Astrocyte (in vitro differentiated cells and primary cell): ENCODE results near the gene CPA1. TPM values are rescaled to one million over a fixed set of nuclear protein-coding genes. Genes with fewer than 3 reads are reported as not detected.
A peak's percentile ranks its signal among the peaks of the same experiment; 100 is the strongest.

Source experiments
- DNase-seq: peaks from one replicate; pipeline ENCODE4 v3.0.0-alpha.2; 2010; ENCODE audit warnings: low read depth
- FAIRE-seq: peaks from 2 replicates; lab custom pipeline; 2011; peaks lifted over from hg19 to GRCh38; lab: Jason Lieb, UNC
- H2AFZ ChIP-seq: 2 replicates; pipeline ENCODE4 v1.6.0; 2012; ENCODE audit warnings: low read depth, low read length, inconsistent platforms
- H3K27ac ChIP-seq: 2 replicates; pipeline ENCODE4 v1.5.1; 2011; ENCODE audit warnings: low read depth, low read length, inconsistent platforms
- H3K27me3 ChIP-seq: 2 replicates; pipeline ENCODE4 v1.6.0; 2011; ENCODE audit warnings: low read length, inconsistent platforms; ENCODE audit not compliant: insufficient read depth
- H3K36me3 ChIP-seq: 2 replicates; pipeline ENCODE4 v1.5.1; 2011; ENCODE audit warnings: low read length, inconsistent platforms; ENCODE audit not compliant: insufficient read depth
- H3K4me1 ChIP-seq: 2 replicates; pipeline ENCODE4 v1.5.1; 2011; ENCODE audit warnings: low read length, inconsistent platforms; ENCODE audit not compliant: insufficient read depth
- H3K4me2 ChIP-seq: 2 replicates; pipeline ENCODE4 v1.6.0; 2012; ENCODE audit warnings: low read length, inconsistent platforms
- H3K4me3 ChIP-seq: 2 replicates; pipeline ENCODE4 v1.5.1; 2011; ENCODE audit warnings: low read depth, mild to moderate bottlenecking, low read length, inconsistent platforms; ENCODE audit not compliant: insufficient read depth
- H3K79me2 ChIP-seq: 2 replicates; pipeline ENCODE4 v1.6.0; 2012; ENCODE audit warnings: mild to moderate bottlenecking, low read length, inconsistent platforms; ENCODE audit not compliant: insufficient read depth
- H3K9ac ChIP-seq: 2 replicates; pipeline ENCODE4 v1.6.0; 2012; ENCODE audit warnings: mild to moderate bottlenecking, low read length, inconsistent platforms
- H3K9me3 ChIP-seq: 2 replicates; pipeline ENCODE4 v1.5.1; 2012; ENCODE audit warnings: low read depth, mild to moderate bottlenecking, low read length, inconsistent platforms; ENCODE audit not compliant: insufficient read depth
- H4K20me1 ChIP-seq: 2 replicates; pipeline ENCODE4 v1.6.0; 2012; ENCODE audit warnings: low read length, inconsistent platforms; ENCODE audit not compliant: insufficient read depth
- H3K27ac Mint-ChIP-seq: one replicate; pipeline ENCODE4 v1.8.0; 2021; ENCODE audit warnings: mild to moderate bottlenecking, mixed read lengths; ENCODE audit not compliant: unreplicated experiment
- H3K27me3 Mint-ChIP-seq: one replicate; pipeline ENCODE4 v1.8.0; 2021; ENCODE audit warnings: low read depth, mixed read lengths; ENCODE audit not compliant: unreplicated experiment
- H3K36me3 Mint-ChIP-seq: one replicate; pipeline ENCODE4 v1.8.0; 2021; ENCODE audit warnings: low read depth, mixed read lengths; ENCODE audit not compliant: unreplicated experiment
- H3K4me1 Mint-ChIP-seq: one replicate; pipeline ENCODE4 v1.8.0; 2021; ENCODE audit warnings: low read depth, mixed read lengths; ENCODE audit not compliant: unreplicated experiment
- H3K4me3 Mint-ChIP-seq: one replicate; pipeline ENCODE4 v1.8.0; 2021; ENCODE audit warnings: mild to moderate bottlenecking, moderate library complexity, mixed read lengths; ENCODE audit not compliant: unreplicated experiment
- H3K9me3 Mint-ChIP-seq: one replicate; pipeline ENCODE4 v1.8.0; 2021; ENCODE audit warnings: mild to moderate bottlenecking, mixed read lengths; ENCODE audit not compliant: unreplicated experiment
- CTCF ChIP-seq: IDR thresholded peaks from 2 replicates; pipeline ENCODE4 v1.5.1; 2011; ENCODE audit warnings: low read depth, mild to moderate bottlenecking, inconsistent platforms, low read length, moderate library complexity; ENCODE audit not compliant: insufficient read depth
- EZH2 ChIP-seq: IDR thresholded peaks from 2 replicates; pipeline ENCODE4 v1.6.1; 2012; ENCODE audit warnings: mild to moderate bottlenecking, low read length, inconsistent platforms; ENCODE audit not compliant: insufficient read depth
- total RNA-seq: library from RNA; stranded (reverse); gene quantifications from 2 replicates; pipeline ENCODE4 v1.2.1, GENCODE V29; 2021

The CPA1 gene
- total RNA-seq, 1 donor from 2014 or later = not detected

DNA sequence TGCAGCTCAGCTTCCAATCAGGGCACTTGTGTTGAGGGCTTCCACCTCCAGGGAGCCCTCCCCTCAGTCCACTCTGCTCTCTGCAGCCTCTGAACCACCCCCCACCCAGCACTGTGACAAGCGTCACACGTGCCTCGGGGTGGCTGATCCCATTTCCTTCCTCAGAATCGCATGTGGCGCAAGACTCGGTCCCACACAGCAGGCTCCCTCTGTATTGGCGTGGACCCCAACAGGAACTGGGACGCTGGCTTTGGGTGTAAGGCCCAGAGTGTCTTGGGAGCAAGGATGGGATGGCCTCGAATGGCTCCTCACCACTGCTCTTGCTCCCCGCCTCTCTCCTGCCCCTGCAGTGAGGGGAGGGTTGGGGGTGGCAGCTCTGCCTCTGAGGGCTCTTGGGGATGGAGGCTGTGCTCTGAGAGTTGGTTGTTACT lies 4.1 kb downstream of the CPA1 start:
- Mint-ChIP-seq H3K4me1 (peaks cover 10% of the 10 kb centered on the region), H3K27ac (no peak overlapping the region), H3K27me3 (peaks cover 3% of the 10 kb centered on the region), H3K4me3 (no peak overlapping the region), H3K9me3 (peaks cover 3% of the 10 kb centered on the region), H3K36me3 (no peaks in the 10 kb centered on the region)
- Histone ChIP-seq H2AFZ (no peak overlapping the region), H3K4me2 (no peak overlapping the region), H3K9me3 (no peaks in the 10 kb centered on the region), H4K20me1 (no peaks in the 10 kb centered on the region), H3K27me3 (no peaks in the 10 kb centered on the region), H3K9ac (no peak overlapping the region), H3K36me3 (no peaks in the 10 kb centered on the region), H3K4me3 (no peak overlapping the region), H3K27ac (no peak overlapping the region), H3K79me2 (no peaks in the 10 kb centered on the region), H3K4me1 (peaks cover 17% of the 10 kb centered on the region)
- TF ChIP-seq EZH2 (no peak), CTCF (no peak)
- no peak for DNase-seq
- no peak for FAIRE-seq

- Histone ChIP-seq H3K4me2 (no peak overlapping the region), H3K4me1 (peaks cover 17% of the 10 kb centered on the region), H2AFZ (no peak overlapping the region), H3K4me3 (no peak overlapping the region), H3K27me3 (no peaks in the 10 kb centered on the region), H4K20me1 (no peaks in the 10 kb centered on the region), H3K36me3 (no peaks in the 10 kb centered on the region), H3K27ac (no peak overlapping the region), H3K79me2 (no peaks in the 10 kb centered on the region), H3K9ac (no peak overlapping the region), H3K9me3 (no peaks in the 10 kb centered on the region)
- H3K27me3 Mint-ChIP-seq = peaks cover 3% of the 10 kb centered on the region
- TF ChIP-seq CTCF (no peak), EZH2 (no peak)
- no peaks in the 10 kb centered on the region for H3K36me3 Mint-ChIP-seq
- peaks cover 3% of the 10 kb centered on the region for H3K9me3 Mint-ChIP-seq
- peaks cover 10% of the 10 kb centered on the region for H3K4me1 Mint-ChIP-seq
- no peak overlapping the region for H3K4me3 Mint-ChIP-seq
- FAIRE-seq (no peak), DNase-seq (no peak)
- no peak overlapping the region for H3K27ac Mint-ChIP-seq
Measured at GRCh38 chr7:130384841-130385599, 4.7 kb downstream of the CPA1 start.

DNA sequence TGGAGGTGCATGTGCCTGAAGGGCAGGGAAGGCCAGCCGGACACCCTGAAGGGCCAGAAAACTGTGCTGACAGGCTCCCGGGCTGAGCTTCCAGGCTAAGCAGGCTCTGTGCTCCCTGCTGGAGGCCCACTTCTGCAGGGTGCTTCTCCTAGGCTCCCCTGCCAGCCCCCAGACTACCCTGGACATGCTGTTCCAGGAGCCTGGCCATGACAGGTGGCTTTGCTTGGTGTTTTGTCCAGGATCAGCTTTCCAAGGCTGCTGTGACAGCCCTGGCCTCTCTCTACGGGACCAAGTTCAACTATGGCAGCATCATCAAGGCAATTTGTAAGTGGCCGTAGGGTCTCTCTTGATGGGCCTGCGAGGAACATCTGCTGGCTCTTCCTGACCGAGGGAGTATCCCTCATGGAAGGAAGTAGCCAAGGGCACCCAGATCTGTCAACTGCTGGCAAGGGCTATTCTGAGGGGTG lies 5.3 kb downstream of the CPA1 start:
- Histone ChIP-seq H3K27me3 (no peaks in the 10 kb centered on the region), H2AFZ (no peak overlapping the region), H3K9ac (no peak overlapping the region), H3K36me3 (no peaks in the 10 kb centered on the region), H3K4me1 (peaks cover 14% of the 10 kb centered on the region), H3K79me2 (no peaks in the 10 kb centered on the region), H3K9me3 (no peaks in the 10 kb centered on the region), H3K4me2 (no peak overlapping the region), H4K20me1 (no peaks in the 10 kb centered on the region), H3K4me3 (no peak overlapping the region), H3K27ac (no peak overlapping the region)
- TF ChIP-seq EZH2 = no peak
- no peak for TF ChIP-seq CTCF
- peaks cover 10% of the 10 kb centered on the region for H3K4me1 Mint-ChIP-seq
- H3K9me3 Mint-ChIP-seq = peaks cover under 1% of the 10 kb centered on the region
- FAIRE-seq (no peak), DNase-seq (no peak)
- no peaks in the 10 kb centered on the region for H3K36me3 Mint-ChIP-seq
- peaks cover 3% of the 10 kb centered on the region for H3K27me3 Mint-ChIP-seq
- H3K4me3 Mint-ChIP-seq = no peak overlapping the region
- H3K27ac Mint-ChIP-seq = peak overlapping the region; percentile 58
